Retinal pigment epithelial cell (primary cell): ENCODE data around the gene TLCD5.

Source experiments
- DNase-seq: peaks from one replicate; pipeline ENCODE4 v3.0.0-alpha.2; 2010; ENCODE audit warnings: low read depth
- H3K4me3 ChIP-seq: 2 replicates; pipeline ENCODE4 v1.5.1; 2011; ENCODE audit warnings: mild to moderate bottlenecking, low read length, control low read depth, moderate library complexity
- TF ChIP-seq, protein P1 (sequence below): conservative IDR thresholded peaks from 2 replicates; pipeline ENCODE4 v1.5.1; 2011; ENCODE audit warnings: low read depth, low read length, control low read depth, inconsistent platforms

TLCD5 gene

DNA sequence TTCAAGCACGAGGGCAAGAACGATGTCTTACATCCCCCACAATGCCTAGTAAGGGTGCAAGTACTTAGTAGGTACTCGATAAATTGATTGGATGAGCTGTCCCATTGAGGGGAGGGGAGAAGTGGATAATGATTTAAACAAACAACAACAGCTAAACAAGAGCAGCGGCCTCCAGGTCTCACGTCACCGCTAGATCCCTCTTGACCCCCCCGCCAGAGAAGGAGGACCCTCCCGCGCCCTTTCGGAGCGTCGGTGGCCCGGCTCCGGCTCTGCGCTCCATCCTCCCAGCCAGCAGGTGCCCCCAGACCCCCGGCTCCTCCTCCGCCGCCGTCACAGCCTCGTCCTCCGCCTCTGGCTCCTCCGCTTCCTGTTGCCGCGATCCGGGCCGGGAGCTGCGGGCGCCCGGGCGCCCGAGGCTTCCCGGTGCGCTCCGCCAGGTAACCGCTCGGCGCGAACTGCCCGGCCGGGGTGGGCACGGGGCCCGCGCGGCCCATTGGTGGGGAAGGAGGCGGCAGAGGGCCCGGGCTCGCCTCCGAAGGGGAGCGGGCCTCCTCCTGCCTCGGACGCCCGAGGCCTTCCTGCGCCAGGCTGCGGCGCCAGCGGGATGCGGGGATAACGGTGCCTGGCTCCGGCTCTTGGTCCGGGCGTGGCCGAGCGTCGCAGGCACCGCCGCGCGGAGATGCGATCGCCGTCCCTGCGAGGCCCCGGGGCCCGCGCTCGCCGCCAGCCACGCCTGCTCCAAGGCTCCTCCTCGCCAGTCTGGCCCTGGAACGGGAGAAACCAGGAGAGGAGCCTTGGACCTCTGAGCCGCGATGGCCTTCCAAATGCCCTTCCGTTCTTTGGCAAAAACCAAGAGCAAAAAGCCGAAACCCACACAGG lies at the start of gene TLCD5:
Gene TLCD5, plus strand, starts transcription at position 368 of the 879 bp plus-strand sequence. CDS start 2,143 bp downstream, outside the sequence.
- peak within 1 kb of the TSS; percentile 73 for H3K4me3 ChIP-seq
- no peak for DNase-seq
- TF ChIP-seq, protein P1, sequence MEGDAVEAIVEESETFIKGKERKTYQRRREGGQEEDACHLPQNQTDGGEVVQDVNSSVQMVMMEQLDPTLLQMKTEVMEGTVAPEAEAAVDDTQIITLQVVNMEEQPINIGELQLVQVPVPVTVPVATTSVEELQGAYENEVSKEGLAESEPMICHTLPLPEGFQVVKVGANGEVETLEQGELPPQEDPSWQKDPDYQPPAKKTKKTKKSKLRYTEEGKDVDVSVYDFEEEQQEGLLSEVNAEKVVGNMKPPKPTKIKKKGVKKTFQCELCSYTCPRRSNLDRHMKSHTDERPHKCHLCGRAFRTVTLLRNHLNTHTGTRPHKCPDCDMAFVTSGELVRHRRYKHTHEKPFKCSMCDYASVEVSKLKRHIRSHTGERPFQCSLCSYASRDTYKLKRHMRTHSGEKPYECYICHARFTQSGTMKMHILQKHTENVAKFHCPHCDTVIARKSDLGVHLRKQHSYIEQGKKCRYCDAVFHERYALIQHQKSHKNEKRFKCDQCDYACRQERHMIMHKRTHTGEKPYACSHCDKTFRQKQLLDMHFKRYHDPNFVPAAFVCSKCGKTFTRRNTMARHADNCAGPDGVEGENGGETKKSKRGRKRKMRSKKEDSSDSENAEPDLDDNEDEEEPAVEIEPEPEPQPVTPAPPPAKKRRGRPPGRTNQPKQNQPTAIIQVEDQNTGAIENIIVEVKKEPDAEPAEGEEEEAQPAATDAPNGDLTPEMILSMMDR, result peak; percentile 25

DNA sequence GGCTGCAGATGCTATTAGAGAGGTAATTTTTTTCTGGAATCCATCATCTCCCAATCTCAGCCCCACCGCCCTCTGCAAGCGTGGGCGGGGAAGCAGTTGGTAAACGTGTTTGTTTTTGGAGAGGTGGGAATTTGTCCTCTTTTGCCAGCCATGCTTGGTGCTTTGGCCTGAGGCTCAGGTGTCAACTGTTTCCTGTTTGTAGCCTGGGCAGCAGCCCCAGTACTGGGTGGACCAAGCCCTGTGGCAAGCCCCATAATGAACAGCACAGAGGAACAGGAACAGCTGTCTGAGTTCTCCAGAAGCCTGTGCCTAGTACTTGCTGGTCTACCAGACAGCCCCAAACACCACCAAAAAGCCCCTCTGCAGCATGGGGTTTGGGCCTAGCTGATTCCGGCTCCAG lies 45.6 kb upstream of the TLCD5 start:
- DNase-seq, result no peak
- TF ChIP-seq, protein P1, result no peak

DNA sequence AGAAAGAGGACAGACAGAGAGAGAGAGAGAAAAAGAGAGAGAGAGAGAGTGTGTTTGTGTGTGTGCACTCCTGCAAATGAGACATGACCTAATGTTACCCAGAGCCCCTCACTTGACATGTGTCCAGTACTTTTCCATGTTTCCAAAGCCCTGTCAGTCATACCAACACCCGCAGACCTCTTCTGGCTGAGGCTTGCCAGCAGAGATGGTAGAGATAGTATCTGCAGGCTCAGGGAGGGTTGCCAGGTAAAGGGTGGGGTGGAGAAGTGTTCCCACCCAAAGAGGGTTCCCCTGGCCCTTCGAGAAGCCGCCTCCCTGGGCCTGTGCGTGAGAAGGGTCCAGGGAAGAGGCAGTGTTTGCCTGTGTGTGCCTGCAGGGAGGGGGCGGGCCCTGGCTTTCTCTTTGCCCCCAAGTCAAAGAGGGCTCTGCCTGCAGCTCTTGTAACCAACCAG lies 44.5 kb upstream of the TLCD5 start:
- TF ChIP-seq, protein P1, result no peak
- H3K4me3 ChIP-seq, result no peak overlapping the region

More for the DNA sequence above, 45.6 kb upstream of the TLCD5 start:
- H3K4me3 ChIP-seq, result no peak overlapping the region

DNA sequence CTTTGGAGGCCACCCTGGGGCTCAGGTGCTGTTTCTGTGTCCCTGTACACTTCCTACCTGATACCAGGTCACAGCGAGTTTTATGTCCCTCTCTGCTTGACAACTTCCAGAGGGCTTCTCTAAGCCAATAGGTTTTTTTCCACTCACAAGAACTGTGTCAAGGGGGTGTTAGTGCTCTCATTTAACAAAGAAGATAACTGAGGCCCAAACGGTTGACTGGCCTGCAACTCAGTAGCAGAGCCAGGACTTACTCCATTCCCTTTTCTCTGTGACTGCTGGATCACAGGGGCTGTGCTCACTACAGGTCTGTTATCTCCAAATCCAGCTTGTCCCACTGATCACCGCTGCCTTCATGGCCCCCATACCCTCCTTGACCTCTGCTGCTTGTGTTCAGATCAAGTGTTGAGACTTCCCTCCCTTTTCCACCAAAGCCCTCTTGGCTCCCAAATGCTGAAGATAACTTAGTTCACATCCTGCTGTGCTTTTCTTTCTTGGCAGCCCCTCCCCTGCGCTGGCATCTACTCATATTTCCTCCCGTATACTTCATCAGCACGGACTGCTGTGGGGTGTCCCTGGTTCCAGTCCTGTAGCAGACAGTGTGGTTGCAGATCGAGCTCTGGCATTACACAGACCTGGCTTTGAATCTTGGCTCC lies 43.8 kb upstream of the TLCD5 start:
- TF ChIP-seq, protein P1, result no peak
- DNase-seq, result no peak
- no peak overlapping the region for H3K4me3 ChIP-seq

More for the DNA sequence above, 44.5 kb upstream of the TLCD5 start:
- DNase-seq, result no peak

DNA sequence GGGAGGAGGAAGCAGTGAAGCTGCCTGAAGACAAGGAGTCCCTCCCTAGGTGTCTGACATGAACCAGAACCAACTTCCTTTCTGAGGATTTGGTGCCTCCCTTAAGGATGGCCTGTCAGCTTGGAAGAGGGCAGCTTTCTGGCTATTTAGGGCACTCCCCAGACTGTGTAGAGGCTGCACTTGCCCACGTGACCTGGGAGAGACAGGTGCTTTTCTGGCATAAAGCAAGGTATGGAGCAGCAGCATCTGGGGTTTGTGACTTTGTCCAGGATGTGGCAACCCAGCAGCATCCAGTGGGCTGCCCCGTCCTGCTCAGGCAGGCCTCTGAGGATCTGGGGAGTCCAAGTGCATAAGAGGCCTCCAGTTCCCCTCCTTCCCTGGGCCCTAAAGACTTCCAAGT lies 42.0 kb upstream of the TLCD5 start:
- DNase-seq, result no peak
- TF ChIP-seq, protein P1, result no peak
- no peak overlapping the region for H3K4me3 ChIP-seq

DNA sequence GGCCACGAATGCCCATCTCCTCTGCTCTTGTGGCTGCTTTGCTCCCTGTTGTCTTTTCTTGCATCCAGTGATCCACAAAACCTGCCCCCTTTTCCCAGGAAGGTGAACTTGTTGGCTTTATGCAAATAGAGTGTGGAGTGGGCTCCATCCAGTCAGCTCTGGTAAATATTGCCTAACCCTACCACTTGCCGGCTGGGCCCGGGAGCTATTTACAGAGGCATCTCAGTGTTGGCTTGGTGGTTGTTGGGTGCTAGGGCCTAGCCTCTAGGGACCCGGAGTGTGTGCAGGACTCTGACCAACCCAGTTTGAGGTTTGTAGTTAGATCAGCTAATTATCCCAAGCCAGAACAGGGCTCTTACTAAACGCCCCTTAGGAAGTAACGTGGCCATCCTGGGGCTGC lies 40.8 kb upstream of the TLCD5 start:
- H3K4me3 ChIP-seq, result no peak overlapping the region
- TF ChIP-seq, protein P1, result no peak
- DNase-seq, result no peak

DNA sequence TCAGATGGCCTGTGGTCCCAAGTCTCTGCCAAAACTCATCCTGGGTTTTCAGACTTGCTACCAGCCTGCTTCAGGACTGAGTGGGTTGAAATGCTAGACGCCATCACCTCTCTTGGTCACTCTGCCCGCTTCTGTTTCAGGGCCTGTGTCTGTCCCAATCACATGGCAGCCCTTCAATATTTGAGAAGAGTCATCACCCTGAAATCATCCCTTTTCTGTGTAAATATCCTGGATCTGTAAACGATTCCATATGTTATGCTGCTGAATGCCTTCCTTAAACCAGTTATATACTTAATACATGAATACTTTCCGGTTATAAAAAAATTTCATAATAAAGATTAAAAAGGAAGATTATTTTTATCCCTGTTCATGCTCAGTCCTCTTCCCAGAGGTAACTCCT lies 39.8 kb upstream of the TLCD5 start:
- no peak overlapping the region for H3K4me3 ChIP-seq
- DNase-seq, result no peak
- TF ChIP-seq, protein P1, result no peak
